ENCODE measurements around the gene CFAP68.

Gene CFAP68

GRCh38 chr11:111923351-111923788 is 44.0 kb downstream of the CFAP68 start:
- CTCF ChIA-PET, result interaction anchor here (0.6 to 1.0 kb wide), 2 partner anchors 13 to 59 kb away, joined by 3 to 7 read pairs; no protein-coding TSS in a partner anchor
- H3K4me1 ChIP-seq (ENCODE audit: control insufficient read depth, insufficient read depth, low read length), result no peaks in the 10 kb centered on the region
- H3K9me3 ChIP-seq (ENCODE audit: control insufficient read depth, insufficient read depth, low read depth, low read length), result no peaks in the 10 kb centered on the region
- H3K27ac ChIP-seq (ENCODE audit: extremely low read depth, low read depth, low read length), result no peak overlapping the region; the same call in 1 of the 2 replicates
- no peaks in the 10 kb centered on the region for H3K36me3 ChIP-seq (ENCODE audit: control insufficient read depth in 2 of 2, insufficient read depth in 1 of 2, low read length in 2 of 2)
- POLR2A ChIA-PET, result interaction anchor here (1.5 kb wide), 1 partner anchor 53 kb away, joined by 3 read pairs; no protein-coding TSS in a partner anchor
- no peak overlapping the region for H3K4me3 ChIP-seq (ENCODE audit: low read depth, low read length)
- no peak for TF ChIP-seq ZNF184 (tag by site-specific recombination; IDR thresholded peaks at IDR 0.05)
- no peak for TF ChIP-seq BCL11A (tag by site-specific recombination; IDR thresholded peaks at IDR 0.05; ENCODE audit: low read depth)

GRCh38 chr11:111923951-111924350 is 44.6 kb downstream of the CFAP68 start:
- ChIA-PET POLR2A (interaction anchor here (1.5 kb wide), 1 partner anchor 53 kb away, joined by 3 read pairs; no protein-coding TSS in a partner anchor), CTCF (interaction anchor here (0.6 to 1.0 kb wide), 3 partner anchors 12 to 77 kb away, joined by 3 to 7 read pairs (median 4); no protein-coding TSS in a partner anchor)
- H3K9me3 ChIP-seq (ENCODE audit: control insufficient read depth, insufficient read depth, low read depth, low read length), result no peaks in the 10 kb centered on the region
- H3K4me1 ChIP-seq (ENCODE audit: control insufficient read depth, insufficient read depth, low read length), result no peaks in the 10 kb centered on the region
- H3K36me3 ChIP-seq (ENCODE audit: control insufficient read depth in 2 of 2, insufficient read depth in 1 of 2, low read length in 2 of 2), result no peaks in the 10 kb centered on the region
- H3K27ac ChIP-seq (ENCODE audit: extremely low read depth, low read depth, low read length), result no peak overlapping the region
- TF ChIP-seq ZNF202 (tag by site-specific recombination; IDR thresholded peaks at IDR 0.05; ENCODE audit: borderline replicate concordance) (no peak), PRDM10 (tag by site-specific recombination; IDR thresholded peaks at IDR 0.05) (no peak), ZBTB20 (tag by site-specific recombination; IDR thresholded peaks at IDR 0.05) (peak; percentile 43; the same call in 1 of the 2 replicates)
- no peak overlapping the region for H3K4me3 ChIP-seq (ENCODE audit: low read depth, low read length)

- no peak overlapping the region for H3K4me3 ChIP-seq (ENCODE audit: low read depth, low read length)
These were observed 46.6 kb downstream of the CFAP68 start for GRCh38 chr11:111925953-111926352.

More at GRCh38 chr11:111925953-111926352, 46.6 kb downstream of the CFAP68 start:
- no peaks in the 10 kb centered on the region for H3K4me1 ChIP-seq (ENCODE audit: control insufficient read depth, insufficient read depth, low read length)
- ChIA-PET CTCF (interaction anchor here (1.7 kb wide), 2 partner anchors 8 to 56 kb away, joined by 8 to 13 read pairs; partner anchors contain the start of gene C11orf52), POLR2A (interaction anchor here (1.1 to 1.9 kb wide), 5 partner anchors 7 to 55 kb away, joined by 3 to 18 read pairs (median 15); partner anchors contain the start of genes ALG9, C11orf52 and DIXDC1)
- H3K36me3 ChIP-seq (ENCODE audit: control insufficient read depth in 2 of 2, insufficient read depth in 1 of 2, low read length in 2 of 2), result no peaks in the 10 kb centered on the region
- TF ChIP-seq ZNF404 (tag by site-specific recombination; IDR thresholded peaks at IDR 0.05) (no peak), ZNF292 (tag by site-specific recombination; IDR thresholded peaks at IDR 0.05; ENCODE audit: borderline replicate concordance, low read depth) (no peak), ZFP37 (tag by site-specific recombination; IDR thresholded peaks at IDR 0.05) (no peak), TSHZ1 (tag by site-specific recombination; IDR thresholded peaks at IDR 0.05; ENCODE audit: borderline replicate concordance) (no peak), ZFP3 (tag by site-specific recombination; IDR thresholded peaks at IDR 0.05; ENCODE audit: low read depth) (no peak), ZFP41 (tag by site-specific recombination; IDR thresholded peaks at IDR 0.05; ENCODE audit: borderline replicate concordance) (no peak), HOXA7 (CRISPR knock-in tag; IDR thresholded peaks at IDR 0.05; ENCODE audit: borderline replicate concordance) (no peak), ZNF184 (tag by site-specific recombination; IDR thresholded peaks at IDR 0.05) (no peak), ZNF394 (tag by site-specific recombination; IDR thresholded peaks at IDR 0.05; ENCODE audit: borderline replicate concordance) (no peak), ZNF350 (tag by site-specific recombination; IDR thresholded peaks at IDR 0.05) (no peak), PRDM2 (tag by site-specific recombination; IDR thresholded peaks at IDR 0.05; ENCODE audit: borderline replicate concordance) (no peak)
- no peaks in the 10 kb centered on the region for H3K9me3 ChIP-seq (ENCODE audit: control insufficient read depth, insufficient read depth, low read depth, low read length)
- no peak overlapping the region for H3K27ac ChIP-seq (ENCODE audit: extremely low read depth, low read depth, low read length)
